B cell (primary cell): ENCODE results near the gene PRODH2.

Source experiments
- CTCF ChIP-seq: fragments of 200-600 bp; IDR thresholded peaks from one replicate; pipeline ENCODE4 v1.8.0; 2022; ENCODE audit warnings: antibody characterized with exemption, mild to moderate bottlenecking
- EZH2 ChIP-seq: IDR thresholded peaks from 2 replicates; pipeline ENCODE4 v1.6.1; 2012; ENCODE audit warnings: borderline replicate concordance, low read depth, mild to moderate bottlenecking, moderate library complexity, low read length; ENCODE audit not compliant: insufficient read depth, poor library complexity, severe bottlenecking

DNA sequence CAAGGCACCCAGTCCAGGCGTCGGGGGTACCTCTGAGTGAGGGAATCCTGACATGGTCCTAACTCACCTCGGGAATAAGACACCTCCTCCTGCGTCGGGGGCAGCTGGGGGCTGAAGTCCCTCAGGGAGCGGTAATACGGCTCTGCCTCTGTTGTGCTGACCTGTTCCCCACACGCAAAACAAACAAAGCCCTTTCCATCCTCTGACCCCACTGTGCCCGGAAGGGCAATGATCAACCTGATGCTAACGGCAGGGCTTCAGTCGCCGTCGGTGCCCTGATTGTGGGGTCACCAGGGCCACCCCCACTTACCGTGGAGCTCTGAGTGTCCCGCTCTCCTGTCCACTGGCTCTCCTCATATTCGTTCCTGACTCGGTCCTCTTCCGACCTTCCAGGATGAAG, 18.3 kb upstream of the PRODH2 start:
- TF ChIP-seq CTCF (no peak), EZH2 (no peak)
